Activated T-cell treated with anti-CD3 and anti-CD28 coated beads, Interleukin-2, amount 50 U/mL, for 48 hours (primary cell): ENCODE data around the gene HEATR1.
"Not testable (repeated sequence)": the region's sequence is repeated elsewhere in the genome, so short reads cannot be mapped to it uniquely, and the experiment has no call there.

Source experiments
- DNase-seq, 2 experiments: peaks; one replicate each; pipeline ENCODE4 v3.0.0-alpha.2; 2020

Gene HEATR1

GRCh38 chr1:236507022-236507700, 97.2 kb downstream of the HEATR1 start:
- DNase-seq: no peak

DNA sequence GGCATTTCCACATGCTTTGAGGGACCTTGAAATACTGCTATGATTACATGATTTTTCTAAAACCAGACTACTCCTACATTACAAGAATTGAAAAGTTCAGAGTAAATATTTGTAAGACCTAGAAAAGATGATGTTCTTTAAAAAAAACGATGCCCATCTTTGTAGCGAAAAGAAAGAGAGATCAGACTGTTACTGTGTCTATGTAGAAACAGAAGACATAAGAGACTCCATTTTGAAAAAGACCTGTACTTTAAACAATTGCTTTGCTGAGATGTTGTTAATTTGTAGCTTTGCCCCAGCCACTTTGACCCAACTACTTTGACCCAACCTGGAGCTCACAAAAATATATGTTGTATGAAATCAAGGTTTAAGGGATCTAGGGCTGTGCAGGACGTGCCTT, 100.0 kb downstream of the HEATR1 start:
- DNase-seq: not testable (repeated sequence)

DNA sequence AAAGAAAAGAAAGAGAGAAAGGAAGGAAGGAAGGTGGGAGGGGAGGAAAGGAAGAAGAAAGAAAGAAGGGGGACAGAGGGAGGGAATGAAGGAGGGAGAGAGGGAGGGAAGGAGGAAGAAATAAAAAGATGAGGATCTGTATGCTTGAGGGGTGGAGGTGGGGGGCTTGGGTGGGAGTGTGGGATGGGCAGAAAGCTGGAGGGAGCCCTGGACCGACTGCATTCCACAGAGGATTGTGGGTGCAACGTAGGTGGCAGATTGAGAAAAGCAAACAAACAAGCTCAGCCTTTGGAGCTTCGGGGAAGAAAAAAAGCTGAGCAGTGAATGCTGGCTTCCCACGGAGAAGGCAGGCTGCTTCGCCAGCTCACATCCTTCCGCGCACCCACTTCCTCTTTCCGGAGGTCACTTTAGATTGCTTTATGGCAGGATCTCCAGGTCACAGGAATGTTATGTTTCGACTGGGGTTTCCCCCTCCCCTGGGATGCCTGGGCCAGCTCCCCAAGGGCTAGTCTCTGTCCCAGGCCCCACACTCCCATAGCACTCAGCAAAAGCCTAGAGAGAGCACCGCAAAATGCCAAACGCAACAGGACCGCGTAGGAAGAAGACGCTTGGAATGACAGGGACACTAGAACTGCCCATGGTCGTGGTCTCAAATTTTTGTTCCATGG, 101.2 kb downstream of the HEATR1 start:
- DNase-seq: peak in 1 of 2 experiments; percentile 42

- DNase-seq: no peak
These were observed 101.7 kb downstream of the HEATR1 start for GRCh38 chr1:236502579-236502971.

DNA sequence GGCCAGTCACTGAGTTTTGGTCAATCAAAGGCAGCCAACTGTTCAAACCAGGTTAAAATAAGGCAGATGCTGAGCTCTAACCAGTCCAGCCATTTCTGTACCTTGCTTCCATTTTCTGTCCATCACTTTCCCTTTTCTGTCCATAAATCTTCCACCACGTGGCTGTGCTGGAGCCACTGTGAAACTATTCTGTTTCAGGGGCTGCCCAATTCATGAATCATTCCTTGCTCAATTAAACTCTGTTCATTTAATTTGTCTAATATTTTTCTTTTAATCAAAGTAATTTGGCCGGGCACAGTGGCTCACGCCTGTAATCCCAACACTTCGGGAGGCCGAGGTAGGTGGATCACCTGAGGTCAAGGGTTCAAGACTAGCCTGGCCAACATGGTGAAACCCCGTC, 103.2 kb downstream of the HEATR1 start:
- no peak for DNase-seq
